IMR-90 (cell line): ENCODE data around the gene SOWAHD. TPM values are rescaled to one million over a fixed set of nuclear protein-coding genes. Genes with fewer than 3 reads are reported as not detected.

Experiments
- ATAC-seq: fragments of 200-7000 bp; cut with Tn5 transposase; 2 replicates; pipeline ENCODE4 v1.9.1; 2020; ENCODE audit warnings: low read depth, mild to moderate bottlenecking, moderate library complexity
- BruUV-seq: library from RNA; stranded (reverse); fragments of 400-500 nt; replicated peaks from 2 replicates; lab custom pipeline; 2021; lab: Mats Ljungman, UMichigan
- CTCF ChIA-PET: fragments of 300-600 bp; formaldehyde crosslinking; extraction: SDS; loops from one replicate; lab custom pipeline; 2021; ENCODE audit warnings: antibody characterized with exemption; lab: Yijun Ruan, JAX
- POLR2A ChIA-PET: fragments of 300-600 bp; sonication (Branson Sonifier 250); formaldehyde crosslinking; loops from one replicate; lab custom pipeline; 2022; ENCODE audit warnings: antibody characterized with exemption; ENCODE audit not compliant: unreplicated experiment; lab: Charles Lee
- DNase-seq: peaks from one replicate; pipeline ENCODE4 v3.0.0; 2013
- H2AFZ ChIP-seq: replicated peaks from 2 replicates; pipeline ENCODE3; 2013; ENCODE audit warnings: low read length, mild to moderate bottlenecking; ENCODE audit not compliant: poor library complexity
- H2AK5ac ChIP-seq: 2 replicates; pipeline ENCODE4 v1.6.1; 2013; ENCODE audit warnings: low read depth, low read length, inconsistent platforms
- H2AK9ac ChIP-seq: replicated peaks from 2 replicates; pipeline ENCODE3; 2013; ENCODE audit warnings: mild to moderate bottlenecking, low read depth, low read length, moderate library complexity; ENCODE audit not compliant: poor library complexity
- H2BK120ac ChIP-seq: 2 replicates; pipeline ENCODE4 v1.6.1; 2013; ENCODE audit warnings: low read depth, low read length, inconsistent platforms
- H2BK15ac ChIP-seq: 3 replicates; pipeline ENCODE4 v1.6.1; 2013; ENCODE audit warnings: low read depth, low read length, inconsistent platforms
- H2BK20ac ChIP-seq: 2 replicates; pipeline ENCODE4 v1.6.1; 2013; ENCODE audit warnings: low read depth, mild to moderate bottlenecking, inconsistent platforms, low read length, moderate library complexity
- H2BK5ac ChIP-seq: 2 replicates; pipeline ENCODE4 v1.6.1; 2013; ENCODE audit warnings: mild to moderate bottlenecking, low read depth, low read length, inconsistent platforms; ENCODE audit not compliant: poor library complexity, severe bottlenecking
- H3K14ac ChIP-seq: replicated peaks from 2 replicates; pipeline ENCODE4 v1.6.1; 2013; ENCODE audit warnings: low read depth, low read length, inconsistent platforms
- H3K18ac ChIP-seq: 2 replicates; pipeline ENCODE4 v1.6.1; 2013; ENCODE audit warnings: low read depth, low read length, control low read depth
- H3K23ac ChIP-seq: 2 replicates; pipeline ENCODE4 v1.6.1; 2013; ENCODE audit warnings: low read depth, low read length, inconsistent platforms
- H3K27ac ChIP-seq: 2 replicates; pipeline ENCODE4 v1.5.1; 2013; ENCODE audit warnings: mild to moderate bottlenecking, control low read depth, low read length; ENCODE audit not compliant: insufficient read depth
- H3K27me3 ChIP-seq: 2 replicates; pipeline ENCODE4 v1.6.1; 2013; ENCODE audit warnings: low read length; ENCODE audit not compliant: control insufficient read depth, insufficient read depth
- H3K36me3 ChIP-seq: 2 replicates; pipeline ENCODE4 v1.6.1; 2013; ENCODE audit warnings: low read length, mixed read lengths; ENCODE audit not compliant: control insufficient read depth, insufficient read depth
- H3K4ac ChIP-seq: 2 replicates; pipeline ENCODE4 v1.6.1; 2013; ENCODE audit warnings: low read depth, low read length, inconsistent platforms
- H3K4me1 ChIP-seq: 2 replicates; pipeline ENCODE4 v1.6.1; 2013; ENCODE audit warnings: low read length, mixed read lengths; ENCODE audit not compliant: control insufficient read depth, insufficient read depth
- H3K4me2 ChIP-seq: 2 replicates; pipeline ENCODE4 v1.6.1; 2013; ENCODE audit warnings: low read depth, mild to moderate bottlenecking, control low read depth, low read length, moderate library complexity
- H3K4me3 ChIP-seq: 2 replicates; pipeline ENCODE4 v1.5.1; 2013; ENCODE audit warnings: low read depth, mild to moderate bottlenecking, control low read depth, low read length, moderate library complexity; ENCODE audit not compliant: insufficient read depth
- H3K56ac ChIP-seq: 2 replicates; pipeline ENCODE4 v1.6.1; 2013; ENCODE audit warnings: low read length, inconsistent platforms; ENCODE audit not compliant: insufficient read depth; ENCODE audit errors: extremely low read depth
- H3K79me1 ChIP-seq, 2 experiments: 2 replicates each; pipeline ENCODE4 v1.6.1; 2013; ENCODE audit warnings: low read length in 2 of 2, inconsistent platforms in 1 of 2, low read depth in 1 of 2
- H3K9ac ChIP-seq: 2 replicates; pipeline ENCODE4 v1.6.1; 2013; ENCODE audit warnings: low read depth, low read length, control low read depth
- H3K9me1 ChIP-seq: 2 replicates; pipeline ENCODE4 v1.6.1; 2013; ENCODE audit warnings: low read length, inconsistent platforms; ENCODE audit not compliant: insufficient read depth
- H3K9me3 ChIP-seq: 2 replicates; pipeline ENCODE4 v1.6.1; 2013; ENCODE audit warnings: low read length; ENCODE audit not compliant: control insufficient read depth, insufficient read depth
- H4K20me1 ChIP-seq: 2 replicates; pipeline ENCODE4 v1.6.1; 2013; ENCODE audit warnings: low read length, inconsistent platforms; ENCODE audit not compliant: insufficient read depth
- H4K5ac ChIP-seq: 2 replicates; pipeline ENCODE4 v1.6.1; 2013; ENCODE audit warnings: mild to moderate bottlenecking, low read depth, low read length, control low read depth
- H4K8ac ChIP-seq, 2 experiments: 2 replicates each; pipeline ENCODE4 v1.6.1; 2013; ENCODE audit warnings: low read depth in 2 of 2, low read length in 2 of 2, control low read depth in 1 of 2, inconsistent platforms in 1 of 2
- H4K91ac ChIP-seq: 2 replicates; pipeline ENCODE4 v1.6.1; 2013; ENCODE audit warnings: low read depth, low read length, inconsistent platforms; ENCODE audit not compliant: insufficient read depth
- BHLHE40 ChIP-seq: fragments of 150-350 bp; IDR thresholded peaks from 2 replicates; pipeline ENCODE4 v1.6.1; 2016; ENCODE audit warnings: mild to moderate bottlenecking, low read depth, low read length
- CEBPB ChIP-seq: IDR thresholded peaks from 2 replicates; pipeline ENCODE4 v1.6.1; 2012; ENCODE audit warnings: low read depth, low read length, improper control_type of control experiment
- CHD1 ChIP-seq: IDR thresholded peaks from 2 replicates; pipeline ENCODE4 v1.6.1; 2012; ENCODE audit warnings: low read depth, low read length, improper control_type of control experiment
- MAFK ChIP-seq: IDR thresholded peaks from 2 replicates; pipeline ENCODE4 v1.6.1; 2012; ENCODE audit warnings: low read depth, low read length, improper control_type of control experiment
- MAZ ChIP-seq: IDR thresholded peaks from 2 replicates; pipeline ENCODE4 v1.6.1; 2012; ENCODE audit warnings: low read depth, mild to moderate bottlenecking, low read length, improper control_type of control experiment, moderate library complexity, borderline replicate concordance
- MXI1 ChIP-seq: IDR thresholded peaks from 2 replicates; pipeline ENCODE4 v1.6.1; 2012; ENCODE audit warnings: low read depth, mild to moderate bottlenecking, low read length, moderate library complexity, borderline replicate concordance
- NFE2L2 ChIP-seq: fragments of 150-350 bp; IDR thresholded peaks from 2 replicates; pipeline ENCODE4 v1.6.1; 2016; ENCODE audit warnings: low read depth, mild to moderate bottlenecking, low read length
- POLR2A ChIP-seq: IDR thresholded peaks from 2 replicates; pipeline ENCODE4 v1.6.1; 2012; ENCODE audit warnings: mild to moderate bottlenecking, low read depth, low read length
- RAD21 ChIP-seq: IDR thresholded peaks from 2 replicates; pipeline ENCODE4 v1.6.1; 2012; ENCODE audit warnings: low read length, improper control_type of control experiment
- RCOR1 ChIP-seq: IDR thresholded peaks from 2 replicates; pipeline ENCODE4 v1.6.1; 2012; ENCODE audit warnings: mild to moderate bottlenecking, low read length, improper control_type of control experiment; ENCODE audit not compliant: insufficient replicate concordance
- RFX5 ChIP-seq: IDR thresholded peaks from 2 replicates; pipeline ENCODE4 v1.8.0; 2012; ENCODE audit warnings: low read depth, mild to moderate bottlenecking, low read length, moderate library complexity
- SMC3 ChIP-seq: fragments of 150-350 bp; IDR thresholded peaks from 2 replicates; pipeline ENCODE4 v1.6.1; 2016; ENCODE audit warnings: low read depth, mild to moderate bottlenecking, antibody characterized with exemption, low read length, moderate library complexity
- WGBS, 2 experiments: methylation state at CpG; one replicate each; pipeline versions ENCODE4 v1.1.5 to v1.1.7; 2013; ENCODE audit warnings: missing lambda C conversion rate in 2 of 2; ENCODE audit not compliant: insufficient read length in 1 of 2; ENCODE audit errors: extremely low coverage in 2 of 2; 5-methylcytosine and 5-hydroxymethylcytosine counted together
- dilution Hi-C: fragments of 300-500 bp; cut with HindIII; formaldehyde crosslinking; loops from one replicate; pipeline ENCODE4 v1.14.3; 2018; ENCODE audit warnings: low sequenced_read_pairs; ENCODE audit not compliant: unreplicated experiment
- in situ Hi-C: fragments of 300-500 bp; cut with MboI; formaldehyde crosslinking; loops from 3 replicates; pipeline ENCODE4 v1.14.3; 2019; ENCODE audit warnings: low sequenced_read_pairs, inconsistent platforms, mixed read lengths
- intact Hi-C: fragments of 100-400 bp; cut with micrococcal nuclease; formaldehyde crosslinking; loops from 2 replicates; pipeline ENCODE4 v1.10.0; 2022
- polyA plus RNA-seq, 3 experiments: library from polyadenylated mRNA; depleted of rRNA; stranded (reverse); fragments of >200 nt; gene quantifications; 2 replicates each; pipeline ENCODE4 v1.2.3, GENCODE V29; 2012; ENCODE audit warnings: low replicate concordance in 1 of 3
- total RNA-seq: library from RNA; depleted of rRNA; stranded (reverse); fragments of >200 nt; gene quantifications from 2 replicates; pipeline ENCODE4 v1.2.3, GENCODE V29; 2012

Gene SOWAHD
- total and polyA plus RNA-seq, 2 of the 4 experiments (the other 2 are of a cell fraction): 0.17 to 0.18 TPM

DNA sequence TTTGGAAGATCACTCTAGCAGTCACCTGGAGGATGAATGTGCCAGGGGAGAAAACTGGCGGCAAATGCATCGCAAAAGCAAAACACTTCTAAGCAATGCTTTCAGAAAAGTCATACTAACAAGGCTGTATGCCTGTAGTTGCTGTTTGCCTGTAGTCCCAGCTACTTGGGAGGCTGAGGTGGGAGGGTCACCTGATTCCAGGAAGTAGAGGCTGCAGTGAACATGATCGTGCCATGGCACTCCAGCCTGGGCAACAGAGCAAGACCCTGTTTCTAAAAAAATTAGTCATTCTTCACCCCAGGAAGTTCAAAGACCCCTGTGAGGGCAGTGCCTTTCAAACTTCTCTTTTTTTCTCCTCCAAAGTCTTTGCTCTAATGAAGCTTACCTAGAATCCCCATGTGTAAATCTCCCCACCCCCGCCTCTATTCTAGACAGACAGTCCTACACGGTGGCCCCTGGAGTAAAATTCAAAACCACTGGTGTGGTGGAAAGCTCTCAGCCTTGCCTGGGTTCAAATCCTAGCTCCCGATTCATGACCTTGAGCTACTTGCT, 5.5 kb downstream of the SOWAHD start:
- no CpG with 5 or more reads among the region's 6 CpGs for WGBS, 2 experiments
- no TSS peak for BruUV-seq
- Histone ChIP-seq H3K27me3 (no peaks in the 10 kb centered on the region), H3K14ac (no peak overlapping the region), H2AK5ac (no peak overlapping the region), H3K23ac (peak overlapping the region; percentile 92; the same call in 1 of the 2 replicates), H3K4me2 (no peak overlapping the region), H2AK9ac (no peak overlapping the region), H3K18ac (no peak overlapping the region), H3K4me1 (peaks cover 6% of the 10 kb centered on the region; the same call in 1 of the 2 replicates), H4K5ac (no peak overlapping the region), H3K9ac (no peak overlapping the region), H3K56ac (no peak overlapping the region), H3K4me3 (no peak overlapping the region), H4K91ac (peak overlapping the region; percentile 83; the same call in 1 of the 2 replicates), H3K9me3 (no peaks in the 10 kb centered on the region), H3K36me3 (no peaks in the 10 kb centered on the region), H3K4ac (peak overlapping the region; percentile 85), H3K79me1 (no peaks in the 10 kb centered on the region), H2BK20ac (peak overlapping the region; percentile 72; the same call in 1 of the 2 replicates), H3K27ac (no peak overlapping the region), H2BK5ac (no peak overlapping the region), H2AFZ (no peak overlapping the region), H2BK120ac (0 out of 2 replicates have a peak overlapping the region, but pooled peaks have one; percentile 74), H3K9me1 (no peaks in the 10 kb centered on the region), H4K8ac (peak overlapping the region in 1 of 2 experiments; percentile 86; a peak in 2 of 4 replicates), H4K20me1 (no peaks in the 10 kb centered on the region), H2BK15ac (no peak overlapping the region)
- in situ Hi-C loops (no loop called here), dilution Hi-C loops (no loop called here), intact Hi-C loops (no loop called here)
- CTCF ChIA-PET: no interaction called here
- no peak for ATAC-seq
- POLR2A ChIA-PET: interaction anchor here (0.6 kb wide), 1 partner anchor 27 kb away, joined by 4 read pairs; no protein-coding TSS in a partner anchor
- DNase-seq: no peak
- TF ChIP-seq RAD21 (no peak), BHLHE40 (no peak), RFX5 (no peak), RCOR1 (no peak), SMC3 (no peak), CHD1 (no peak), POLR2A (no peak), CEBPB (no peak), MXI1 (no peak), MAZ (no peak), NFE2L2 (no peak), MAFK (no peak)
